MM.1S (cell line): ENCODE data around the gene FCGR2B.
"Not testable (repeated sequence)": the region's sequence is repeated elsewhere in the genome, so short reads cannot be mapped to it uniquely, and the experiment has no call there.

Experiments
- CTCF ChIP-seq: fragments of 300-600 bp; sonication (generic); IDR thresholded peaks from 2 replicates; pipeline ENCODE4 v1.5.1; 2016; ENCODE audit warnings: antibody characterized with exemption, low read length, mixed read lengths
- EZH2 ChIP-seq: fragments of 300-600 bp; sonication (generic); optimal IDR thresholded peaks from 2 replicates; pipeline ENCODE3; 2017; ENCODE audit warnings: low read depth, mild to moderate bottlenecking, antibody characterized with exemption, low read length, mixed read lengths

DNA sequence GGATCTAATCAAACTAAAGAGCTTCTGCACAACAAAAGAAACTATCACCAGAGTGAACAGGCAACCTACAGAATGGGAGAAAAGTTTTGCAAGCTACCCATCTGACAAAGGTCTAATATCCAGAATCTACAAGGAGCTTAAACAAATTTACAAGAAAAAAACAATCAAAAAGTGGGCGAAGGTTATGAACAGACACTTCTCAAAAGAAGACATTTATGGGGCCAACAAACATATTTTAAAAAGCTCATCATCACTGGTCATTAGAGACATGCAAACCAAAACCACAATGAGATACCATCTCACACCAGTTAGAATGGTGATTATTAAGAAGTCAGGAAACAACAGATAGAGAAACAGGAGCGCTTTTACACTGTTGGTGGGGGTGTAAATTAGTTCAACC, 35.4 kb downstream of the FCGR2B start:
- not testable (repeated sequence) for TF ChIP-seq EZH2, CTCF
